Body of pancreas (tissue), 4 donors: ENCODE measurements around the gene PLXDC2. TPM values are rescaled to one million over a fixed set of nuclear protein-coding genes. Genes with fewer than 3 reads are reported as not detected.

Experiments used
- ATAC-seq: fragments of 150-250 bp; one replicate; pipeline ENCODE4 v1.9.1; 2016
- DNase-seq, 4 donors: peaks; one replicate each; pipeline ENCODE4 v3.0.0-alpha.2; 2019
- H3K27ac ChIP-seq, 4 donors: fragments of 200-600 bp; sonication (generic); 1 replicate in 3 of 4; 2 replicates in 1 of 4; pipeline versions ENCODE4 v1.5.1 to v1.6.1; 2016 to 2019; ENCODE audit warnings: mild to moderate bottlenecking in 1 of 4, mixed read lengths in 1 of 4, moderate library complexity in 1 of 4
- H3K27me3 ChIP-seq, 2 donors: fragments of 200-600 bp; sonication (generic); one replicate each; pipeline ENCODE4 v1.6.0; 2016; ENCODE audit warnings: mild to moderate bottlenecking in 1 of 2
- H3K36me3 ChIP-seq, 2 donors: fragments of 200-600 bp; sonication (generic); replicated peaks in 1 of 2; 2 replicates each; pipeline ENCODE4 v1.5.1; 2016; ENCODE audit warnings: low read depth in 2 of 2; ENCODE audit not compliant: insufficient read depth in 1 of 2
- H3K4me1 ChIP-seq: fragments of 200-600 bp; sonication (generic); one replicate; pipeline ENCODE4 v1.6.0; 2016
- H3K4me3 ChIP-seq, 2 donors: fragments of 200-600 bp; sonication (generic); 1 replicate in 1 of 2; 2 replicates in 1 of 2; pipeline ENCODE4 v1.5.1; 2016 to 2019
- H3K9me3 ChIP-seq, 3 donors: fragments of 200-600 bp; sonication (generic); 1 replicate in 2 of 3; 2 replicates in 1 of 3; pipeline ENCODE4 v1.5.1; 2016
- CTCF ChIP-seq, 7 experiments: fragments of 450-650 bp in 4 of 7; fragments of 200-600 bp in 3 of 7; sonication (generic) in 3 of 7; IDR thresholded peaks; one replicate each; pipeline ENCODE4 v1.5.1; 2016 to 2019; ENCODE audit warnings: antibody characterized with exemption in 7 of 7
- POLR2A ChIP-seq, 3 donors: fragments of 450-650 bp; IDR thresholded peaks; one replicate each; pipeline ENCODE4 v1.6.1; 2016; ENCODE audit warnings: antibody characterized with exemption in 3 of 3, mild to moderate bottlenecking in 2 of 3
- WGBS, 2 donors: methylation state at CpG; one replicate each; pipeline ENCODE4 v1.1.5; 2017; 5-methylcytosine and 5-hydroxymethylcytosine counted together
- intact Hi-C: fragments of 100-400 bp; cut with DNase I; formaldehyde crosslinking; loops from one replicate; pipeline ENCODE4 v1.15.1; 2023
- total RNA-seq, 2 donors: library from RNA; depleted of rRNA; stranded (reverse); fragments of >200 nt; gene quantifications; one replicate each; pipeline ENCODE4 v1.1.0, GENCODE V29; 2016

Gene PLXDC2
- total RNA-seq, 2 donors from 2014 or later = 8.2 to 13.5 TPM

- TF ChIP-seq POLR2A (IDR thresholded peaks at IDR 0.05) = no peak
- TF ChIP-seq CTCF (IDR thresholded peaks at IDR 0.05) = no peak
- 29 to 43% methylated on average over 2 of the region's 2 CpGs for WGBS, 2 donors
- Histone ChIP-seq H3K27me3 (no peaks in the 10 kb centered on the region), H3K36me3 (no peaks in the 10 kb centered on the region), H3K27ac (no peak overlapping the region), H3K4me1 (no peaks in the 10 kb centered on the region), H3K9me3 (no peaks in the 10 kb centered on the region), H3K4me3 (no peak overlapping the region)
- ATAC-seq (no peak), DNase-seq (no peak)
- intact Hi-C loops = no loop called here
Observed at GRCh38 chr10:20058135-20058534, 241.9 kb downstream of the PLXDC2 start.

DNA sequence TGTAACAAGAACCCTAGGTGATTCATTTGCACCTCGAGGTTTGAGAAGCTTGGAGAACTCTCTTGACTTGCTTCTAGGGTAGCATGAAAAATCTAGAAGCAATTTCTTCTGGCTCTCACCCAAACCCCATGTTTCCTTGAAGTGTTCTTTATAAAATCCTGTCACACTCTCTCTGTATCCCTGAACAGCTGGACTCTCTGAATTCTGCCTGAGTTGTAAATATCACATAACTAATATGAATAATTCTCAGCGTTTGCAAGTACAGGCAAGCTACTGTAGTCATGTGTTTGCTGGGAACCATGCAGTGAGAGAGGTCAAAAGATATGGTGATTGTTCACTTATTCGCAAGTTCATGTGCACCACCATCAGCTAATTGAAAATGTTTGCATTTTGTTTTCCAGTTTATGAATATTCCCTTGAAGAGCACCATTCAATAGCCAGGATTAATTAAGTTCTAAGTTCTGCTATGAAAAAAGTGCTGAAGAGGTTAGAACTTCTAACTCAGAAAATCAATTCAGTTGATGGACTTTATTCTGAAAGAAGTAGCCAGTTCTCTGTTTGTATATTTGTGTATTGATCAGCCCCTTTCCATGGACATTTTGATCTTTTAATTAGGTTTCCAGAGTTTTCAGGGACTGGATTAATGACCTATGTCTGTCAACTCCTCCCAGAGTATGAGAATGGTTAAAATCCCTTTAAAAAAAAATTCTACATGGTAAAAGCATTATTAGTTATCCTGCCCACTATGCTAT lies 243.0 kb downstream of the PLXDC2 start:
- no peak for DNase-seq
- H3K27ac ChIP-seq = no peak overlapping the region
- 22 to 25% methylated on average over 3 of the region's 3 CpGs for WGBS, 2 donors

DNA sequence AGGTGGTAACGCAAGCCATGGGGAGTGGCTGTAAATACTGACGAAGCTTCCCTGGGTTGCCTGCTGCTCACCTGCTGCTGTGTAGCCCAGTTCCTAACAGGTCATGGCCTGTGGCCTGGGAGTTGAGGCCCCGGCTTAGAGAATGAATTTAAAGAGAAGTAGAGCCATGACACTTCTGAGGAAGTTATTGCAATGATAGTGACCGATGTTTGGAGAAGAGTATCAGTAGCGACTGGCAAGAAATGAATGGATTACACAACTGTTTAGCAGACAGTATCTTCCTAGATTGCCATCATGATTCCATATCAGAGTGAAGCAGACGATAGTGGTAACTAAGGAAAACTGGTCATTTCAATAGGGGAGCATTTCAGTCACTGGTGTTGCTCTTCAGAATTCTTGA lies 249.6 kb downstream of the PLXDC2 start:
- Histone ChIP-seq H3K36me3 (no peaks in the 10 kb centered on the region), H3K9me3 (no peaks in the 10 kb centered on the region), H3K27me3 (no peaks in the 10 kb centered on the region), H3K4me1 (no peaks in the 10 kb centered on the region), H3K4me3 (no peak overlapping the region), H3K27ac (no peak overlapping the region)
- intact Hi-C loops = no loop called here
- WGBS, 2 donors = 70 to 85% methylated on average over 6 of the region's 6 CpGs
- DNase-seq = no peak
- TF ChIP-seq CTCF (IDR thresholded peaks at IDR 0.05) (no peak), POLR2A (IDR thresholded peaks at IDR 0.05) (no peak)
- ATAC-seq = no peak

More for the DNA sequence above, 243.0 kb downstream of the PLXDC2 start:
- no peaks in the 10 kb centered on the region for H3K36me3 ChIP-seq
- TF ChIP-seq CTCF (IDR thresholded peaks at IDR 0.05) (no peak), POLR2A (IDR thresholded peaks at IDR 0.05) (no peak)
- intact Hi-C loops = no loop called here
- no peaks in the 10 kb centered on the region for H3K9me3 ChIP-seq
- no peak overlapping the region for H3K4me3 ChIP-seq
- no peaks in the 10 kb centered on the region for H3K27me3 ChIP-seq
- no peak for ATAC-seq
- no peaks in the 10 kb centered on the region for H3K4me1 ChIP-seq

GRCh38 chr10:20073167-20073566 lies 256.9 kb downstream of the PLXDC2 start:
- 51 to 57% methylated on average over 2 of the region's 2 CpGs for WGBS, 2 donors
- Histone ChIP-seq H3K9me3 (no peaks in the 10 kb centered on the region), H3K4me3 (no peak overlapping the region), H3K4me1 (no peaks in the 10 kb centered on the region), H3K27me3 (no peaks in the 10 kb centered on the region), H3K36me3 (no peaks in the 10 kb centered on the region), H3K27ac (no peak overlapping the region)
- intact Hi-C loops = no loop called here
- no peak for DNase-seq
- no peak for TF ChIP-seq CTCF (IDR thresholded peaks at IDR 0.05)
- TF ChIP-seq POLR2A (IDR thresholded peaks at IDR 0.05) = no peak
- ATAC-seq = no peak

- no peaks in the 10 kb centered on the region for H3K9me3 ChIP-seq
- WGBS, 2 donors = 40 to 53% methylated on average over 1 of the region's 1 CpG
- ATAC-seq = no peak
- DNase-seq = no peak
- H3K4me3 ChIP-seq = no peak overlapping the region
- intact Hi-C loops = no loop called here
- no peaks in the 10 kb centered on the region for H3K36me3 ChIP-seq
- no peaks in the 10 kb centered on the region for H3K27me3 ChIP-seq
- H3K27ac ChIP-seq = no peak overlapping the region
- no peaks in the 10 kb centered on the region for H3K4me1 ChIP-seq
- no peak for TF ChIP-seq POLR2A (IDR thresholded peaks at IDR 0.05)
- no peak for TF ChIP-seq CTCF (IDR thresholded peaks at IDR 0.05)
Observed at GRCh38 chr10:20075713-20076112, 259.5 kb downstream of the PLXDC2 start.
